Adrenal gland (tissue), 12 donors: Measurements from ENCODE around the gene ASAP2. TPM values are rescaled to one million over a fixed set of nuclear protein-coding genes. Genes with fewer than 3 reads are reported as not detected.
A peak's percentile ranks its signal among the peaks of the same experiment; 100 is the strongest.

Source experiments
- DNase-seq, 7 donors: peaks; one replicate each; pipeline ENCODE4 v3.0.0-alpha.2; 2019 to 2020
- H3K27ac ChIP-seq, 5 donors: fragments of 200-600 bp; sonication (generic) in 4 of 5; 1 replicate in 3 of 5; 2 replicates in 2 of 5; pipeline versions ENCODE4 v1.5.1 to v1.8.0; 2016 to 2020; ENCODE audit warnings: mild to moderate bottlenecking in 1 of 5
- H3K27me3 ChIP-seq: fragments of 200-600 bp; 2 replicates; pipeline ENCODE4 v1.8.0; 2021
- H3K36me3 ChIP-seq, 2 donors: fragments of 200-600 bp; replicated peaks in 1 of 2; 1 replicate in 1 of 2; 2 replicates in 1 of 2; pipeline versions ENCODE4 v1.5.1 to v1.8.0; 2018 to 2022
- H3K4me1 ChIP-seq, 2 donors: fragments of 200-600 bp; replicated peaks in 1 of 2; 1 replicate in 1 of 2; 2 replicates in 1 of 2; pipeline versions ENCODE4 v1.5.1 to v1.8.0; 2018 to 2021
- H3K4me3 ChIP-seq, 4 donors: fragments of 200-600 bp; sonication (generic) in 3 of 4; one replicate each; pipeline ENCODE4 v1.5.1; 2016 to 2018
- H3K9me3 ChIP-seq, 3 donors: fragments of 200-600 bp; sonication (generic) in 1 of 3; replicated peaks in 1 of 3; 1 replicate in 2 of 3; 2 replicates in 1 of 3; pipeline versions ENCODE4 v1.5.1 to v1.8.0; 2016 to 2021
- CTCF ChIP-seq, 6 experiments: fragments of 450-650 bp in 4 of 6; fragments of 200-600 bp in 2 of 6; sonication (generic) in 1 of 6; IDR thresholded peaks; 1 replicate in 5 of 6; 2 replicates in 1 of 6; pipeline versions ENCODE4 v1.5.1 to v1.8.0; 2016 to 2021; ENCODE audit warnings: antibody characterized with exemption in 6 of 6, mild to moderate bottlenecking in 2 of 6, moderate library complexity in 1 of 6
- POLR2A ChIP-seq, 2 donors: fragments of 450-650 bp; IDR thresholded peaks; one replicate each; pipeline ENCODE4 v1.6.1; 2017; ENCODE audit warnings: antibody characterized with exemption in 2 of 2, mild to moderate bottlenecking in 2 of 2, moderate library complexity in 1 of 2
- WGBS, 4 donors: extraction: QIAGEN DNeasy Blood & Tissue Kit in 2 of 4; methylation state at CpG; one replicate each; pipeline versions ENCODE4 v1.1.5 to v1.1.7; 2013 to 2017; 5-methylcytosine and 5-hydroxymethylcytosine counted together
- intact Hi-C, 2 donors: fragments of 100-400 bp; cut with DNase I; formaldehyde crosslinking; loops; one replicate each; pipeline versions ENCODE4 v1.14.1 to v1.15.0; 2022 to 2023
- polyA plus RNA-seq, 3 donors: library from polyadenylated mRNA; stranded (reverse); fragments of 200-250 nt in 2 of 3; fragments of 350-450 nt in 1 of 3; fragmentation: Illumina TruSeq in 1 of 3; extraction: RNeasy Lipid Tissue Mini Kit (QIAGEN cat#74804) in 1 of 3; gene quantifications; one replicate each; pipeline ENCODE4 v1.2.3, GENCODE V29; 2013 to 2014
- total RNA-seq, 9 donors: library from RNA; depleted of rRNA in 4 of 9; stranded (reverse); fragments of >200 nt in 4 of 9; fragments of 120-200 nt in 1 of 9; fragmentation: NEBNext Ultra II Directional in 1 of 9; extraction: Animal tissue kit (Norgen Biotek cat#: 25700) in 1 of 9; gene quantifications; one replicate each; pipeline versions ENCODE4 v1.1.0 to v1.2.4, GENCODE V29; 2013 to 2023
- donor health status: healthy with polysubstance abuse.
- donor health status: Bipolar disorder and iron deficiency.
- donor health status: DM: yes; HTN: yes; CAD: no.
- donor health status: DM: no; HTN: no; CAD: no.
- donor health status: DM: no; HTN: no; CAD: no.
- donor health status: DM: yes; HTN: yes; CAD: no.

Gene ASAP2
- total and polyA plus RNA-seq, 12 donors = 5.4 to 12.9 (median 7.7) TPM

GRCh38 chr2:9347411-9347881, 140.8 kb downstream of the ASAP2 start:
- intact Hi-C loops = no loop called here

DNA sequence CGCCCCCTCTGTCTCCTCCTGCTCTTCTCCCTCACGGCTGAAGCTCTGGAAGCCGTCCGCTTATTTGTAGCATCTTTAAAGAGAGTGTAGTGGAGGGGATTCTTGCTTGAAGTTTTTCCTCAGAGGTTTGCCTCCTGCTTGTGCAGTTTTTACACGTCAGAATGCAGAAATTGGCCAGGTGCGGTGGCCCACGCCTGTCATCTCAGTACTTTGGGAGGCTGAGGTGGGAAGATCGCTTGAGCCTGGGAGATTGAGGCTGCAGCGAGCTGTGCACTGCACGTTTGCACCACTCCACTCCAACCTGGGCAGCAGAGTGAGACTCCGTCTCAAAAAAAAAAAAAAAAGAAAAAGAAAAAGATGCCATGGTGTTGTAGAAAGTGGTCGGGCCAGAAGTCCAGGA, 147.7 kb downstream of the ASAP2 start:
- Histone ChIP-seq H3K4me3 (no peak overlapping the region), H3K27ac (no peak overlapping the region), H3K27me3 (no peaks in the 10 kb centered on the region), H3K4me1 (no peaks in the 10 kb centered on the region), H3K36me3 (no peaks in the 10 kb centered on the region), H3K9me3 (no peaks in the 10 kb centered on the region)
- WGBS, 4 donors = 92 to 96% (median 94%) methylated on average over 12 of the region's 12 CpGs
- no peak for DNase-seq
- TF ChIP-seq CTCF (IDR thresholded peaks at IDR 0.05) (no peak), POLR2A (IDR thresholded peaks at IDR 0.05) (no peak)
- intact Hi-C loops = no loop called here

More at GRCh38 chr2:9347411-9347881, 140.8 kb downstream of the ASAP2 start:
- TF ChIP-seq CTCF (IDR thresholded peaks at IDR 0.05) (no peak), POLR2A (IDR thresholded peaks at IDR 0.05) (no peak)
- 56 to 69% (median 63%) methylated on average over 6 of the region's 6 CpGs for WGBS, 4 donors
- Histone ChIP-seq H3K36me3 (peaks cover 0 to under 1% of the 10 kb centered on the region in 2 donors), H3K9me3 (no peaks in the 10 kb centered on the region), H3K27ac (peak overlapping the region in 2 of 5 donors; percentile 45 to 69), H3K4me1 (no peaks in the 10 kb centered on the region), H3K27me3 (no peaks in the 10 kb centered on the region), H3K4me3 (no peak overlapping the region)
- DNase-seq = peak in 6 of 7 donors; percentile 37 to 77 (median 51)

DNA sequence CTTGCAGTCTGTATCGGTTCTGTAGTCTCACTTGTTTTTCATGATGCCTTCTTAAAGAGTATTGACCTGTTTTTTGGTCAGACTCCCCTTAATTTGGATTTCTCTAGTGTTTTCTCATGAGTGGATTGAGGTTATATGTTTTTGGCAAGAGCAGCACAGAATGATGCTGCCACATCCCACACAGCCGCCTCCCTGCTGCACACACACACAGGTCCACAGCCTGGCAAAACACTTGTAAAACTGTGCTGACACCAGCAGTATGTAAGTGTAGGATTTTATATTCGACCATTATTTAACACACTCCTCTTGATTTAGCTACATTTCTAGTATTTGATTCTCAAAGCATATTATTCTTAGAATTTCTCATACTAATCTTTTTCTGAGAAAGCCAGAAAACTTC, 148.7 kb downstream of the ASAP2 start:
- no peaks in the 10 kb centered on the region for H3K27me3 ChIP-seq
- 83 to 90% (median 85%) methylated on average over 3 of the region's 3 CpGs for WGBS, 4 donors
- no peaks in the 10 kb centered on the region for H3K4me1 ChIP-seq
- intact Hi-C loops = no loop called here
- no peak for DNase-seq
- peaks cover 0 to 3% of the 10 kb centered on the region in 2 donors for H3K36me3 ChIP-seq
- TF ChIP-seq CTCF (IDR thresholded peaks at IDR 0.05) (no peak), POLR2A (IDR thresholded peaks at IDR 0.05) (no peak)
- no peaks in the 10 kb centered on the region for H3K9me3 ChIP-seq
- no peak overlapping the region for H3K4me3 ChIP-seq
- H3K27ac ChIP-seq = no peak overlapping the region

- no peak for TF ChIP-seq POLR2A (IDR thresholded peaks at IDR 0.05)
- no peak for TF ChIP-seq CTCF (IDR thresholded peaks at IDR 0.05)
- Histone ChIP-seq H3K27me3 (no peaks in the 10 kb centered on the region), H3K27ac (no peak overlapping the region), H3K4me1 (no peaks in the 10 kb centered on the region), H3K4me3 (no peak overlapping the region), H3K36me3 (peaks cover 0 to 3% of the 10 kb centered on the region in 2 donors), H3K9me3 (no peaks in the 10 kb centered on the region)
- 63 to 71% (median 67%) methylated on average over 4 of the region's 4 CpGs for WGBS, 4 donors
- intact Hi-C loops = no loop called here
- DNase-seq = no peak
Measured at GRCh38 chr2:9355716-9356115, 149.1 kb downstream of the ASAP2 start.
